Thyroid gland (tissue), 4 donors: ENCODE data around the gene CLEC3B. TPM values are rescaled to one million over a fixed set of nuclear protein-coding genes. Genes with fewer than 3 reads are reported as not detected.
"Not testable (repeated sequence)": the region's sequence is repeated elsewhere in the genome, so short reads cannot be mapped to it uniquely, and the experiment has no call there.

Experiments used
- DNase-seq, 2 donors: peaks; one replicate each; pipeline ENCODE4 v3.0.0-alpha.2; 2019
- H3K27ac ChIP-seq, 3 donors: fragments of 200-600 bp; sonication (generic); 1 replicate in 2 of 3; 2 replicates in 1 of 3; pipeline ENCODE4 v1.5.1; 2016 to 2019; ENCODE audit warnings: mild to moderate bottlenecking in 1 of 3, moderate library complexity in 1 of 3
- H3K27me3 ChIP-seq: fragments of 200-600 bp; sonication (generic); one replicate; pipeline ENCODE4 v1.5.1; 2019
- H3K36me3 ChIP-seq, 2 donors: fragments of 200-600 bp; sonication (generic); one replicate each; pipeline ENCODE4 v1.5.1; 2016 to 2019
- H3K4me1 ChIP-seq, 2 donors: fragments of 200-600 bp; sonication (generic); one replicate each; pipeline ENCODE4 v1.5.1; 2017 to 2019
- H3K4me3 ChIP-seq, 3 donors: fragments of 200-600 bp; sonication (generic); replicated peaks in 1 of 3; 1 replicate in 2 of 3; 2 replicates in 1 of 3; pipeline ENCODE4 v1.5.1; 2016; ENCODE audit warnings: mild to moderate bottlenecking in 1 of 3
- H3K9me3 ChIP-seq: fragments of 200-600 bp; sonication (generic); one replicate; pipeline ENCODE4 v1.5.1; 2017
- POLR2A ChIP-seq, 2 donors: fragments of 450-650 bp; IDR thresholded peaks; one replicate each; pipeline ENCODE4 v1.6.1; 2017; ENCODE audit warnings: antibody characterized with exemption in 2 of 2, mild to moderate bottlenecking in 2 of 2, moderate library complexity in 1 of 2
- WGBS, 2 donors: methylation state at CpG; one replicate each; pipeline ENCODE4 v1.1.5; 2017; 5-methylcytosine and 5-hydroxymethylcytosine counted together
- intact Hi-C: fragments of 100-400 bp; cut with DNase I; formaldehyde crosslinking; loops from one replicate; pipeline ENCODE4 v1.15.1; 2023
- total RNA-seq, 4 donors: library from RNA; depleted of rRNA; stranded (reverse); fragments of >200 nt; gene quantifications; one replicate each; pipeline ENCODE4 v1.2.3, GENCODE V29; 2016
- TF ChIP-seq, protein P1 (sequence below), 6 experiments: fragments of 200-600 bp in 3 of 6; fragments of 450-650 bp in 3 of 6; sonication (generic) in 3 of 6; IDR thresholded peaks; one replicate each; pipeline ENCODE4 v1.5.1; 2016 to 2019; ENCODE audit warnings: antibody characterized with exemption in 6 of 6, mild to moderate bottlenecking in 2 of 6, inconsistent platforms in 1 of 6, moderate library complexity in 1 of 6

CLEC3B gene
- total RNA-seq, 4 donors from 2014 or later = 28.2 to 78.4 (median 32.5) TPM

DNA sequence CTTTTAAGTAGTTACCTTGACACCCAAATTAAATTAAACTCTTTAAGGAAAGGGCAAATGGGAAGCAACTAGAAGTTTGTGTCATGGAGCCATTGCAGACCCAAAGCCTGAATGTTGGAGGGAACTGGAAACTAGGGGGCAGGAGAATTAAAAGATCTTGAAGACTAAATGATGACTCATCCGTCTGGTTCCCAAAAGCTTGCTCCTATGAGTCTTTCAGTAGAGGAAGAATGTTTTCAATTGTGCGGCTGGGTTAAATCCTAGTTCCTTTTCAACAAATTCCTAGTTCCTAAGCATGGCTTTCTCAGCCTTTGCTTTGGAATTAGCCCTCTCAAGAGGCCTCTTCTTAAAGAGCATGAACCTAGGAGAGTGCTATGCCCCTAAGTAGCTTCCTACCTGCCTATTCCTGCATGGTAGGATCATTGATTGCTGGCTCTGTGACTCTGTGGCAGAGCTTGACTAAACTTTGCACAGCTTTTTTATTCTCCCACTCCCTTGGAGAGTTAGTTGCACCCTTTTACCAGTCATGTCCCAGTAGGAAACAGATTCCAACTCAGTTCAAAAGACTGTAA lies 17.7 kb downstream of the CLEC3B start:
- Histone ChIP-seq H3K4me3 (no peak overlapping the region), H3K36me3 (no peaks in the 10 kb centered on the region), H3K27ac (no peak overlapping the region), H3K27me3 (no peaks in the 10 kb centered on the region), H3K4me1 (peaks cover 0 to 4% of the 10 kb centered on the region in 2 donors), H3K9me3 (no peaks in the 10 kb centered on the region)
- TF ChIP-seq, protein P1, sequence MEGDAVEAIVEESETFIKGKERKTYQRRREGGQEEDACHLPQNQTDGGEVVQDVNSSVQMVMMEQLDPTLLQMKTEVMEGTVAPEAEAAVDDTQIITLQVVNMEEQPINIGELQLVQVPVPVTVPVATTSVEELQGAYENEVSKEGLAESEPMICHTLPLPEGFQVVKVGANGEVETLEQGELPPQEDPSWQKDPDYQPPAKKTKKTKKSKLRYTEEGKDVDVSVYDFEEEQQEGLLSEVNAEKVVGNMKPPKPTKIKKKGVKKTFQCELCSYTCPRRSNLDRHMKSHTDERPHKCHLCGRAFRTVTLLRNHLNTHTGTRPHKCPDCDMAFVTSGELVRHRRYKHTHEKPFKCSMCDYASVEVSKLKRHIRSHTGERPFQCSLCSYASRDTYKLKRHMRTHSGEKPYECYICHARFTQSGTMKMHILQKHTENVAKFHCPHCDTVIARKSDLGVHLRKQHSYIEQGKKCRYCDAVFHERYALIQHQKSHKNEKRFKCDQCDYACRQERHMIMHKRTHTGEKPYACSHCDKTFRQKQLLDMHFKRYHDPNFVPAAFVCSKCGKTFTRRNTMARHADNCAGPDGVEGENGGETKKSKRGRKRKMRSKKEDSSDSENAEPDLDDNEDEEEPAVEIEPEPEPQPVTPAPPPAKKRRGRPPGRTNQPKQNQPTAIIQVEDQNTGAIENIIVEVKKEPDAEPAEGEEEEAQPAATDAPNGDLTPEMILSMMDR (IDR thresholded peaks at IDR 0.05) = no peak
- TF ChIP-seq POLR2A (IDR thresholded peaks at IDR 0.05) = no peak
- intact Hi-C loops = no loop called here
- DNase-seq = no peak
- 61 to 78% methylated on average over 2 of the region's 2 CpGs for WGBS, 2 donors

DNA sequence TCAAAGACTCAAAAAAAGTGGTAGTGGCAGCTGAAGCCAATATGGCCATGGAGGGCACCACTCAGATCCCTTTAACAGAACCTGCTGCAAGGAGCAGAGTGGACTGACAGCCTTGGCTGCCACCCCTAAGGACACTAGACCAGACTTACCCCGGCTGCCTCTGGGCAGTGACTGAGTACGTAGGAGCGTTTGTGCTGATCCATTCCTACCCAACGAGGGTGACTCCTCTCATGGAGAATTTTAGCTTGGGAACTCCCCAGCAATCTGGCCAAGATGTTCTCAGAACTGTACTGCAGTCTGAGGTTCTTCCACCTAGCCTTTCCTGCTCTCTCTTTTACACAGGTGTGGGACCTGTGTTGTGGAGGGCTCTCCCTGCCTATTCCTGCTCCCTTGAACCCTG lies 22.1 kb downstream of the CLEC3B start:
- 53 to 63% methylated on average over 4 of the region's 4 CpGs for WGBS, 2 donors
- intact Hi-C loops = no loop called here

DNA sequence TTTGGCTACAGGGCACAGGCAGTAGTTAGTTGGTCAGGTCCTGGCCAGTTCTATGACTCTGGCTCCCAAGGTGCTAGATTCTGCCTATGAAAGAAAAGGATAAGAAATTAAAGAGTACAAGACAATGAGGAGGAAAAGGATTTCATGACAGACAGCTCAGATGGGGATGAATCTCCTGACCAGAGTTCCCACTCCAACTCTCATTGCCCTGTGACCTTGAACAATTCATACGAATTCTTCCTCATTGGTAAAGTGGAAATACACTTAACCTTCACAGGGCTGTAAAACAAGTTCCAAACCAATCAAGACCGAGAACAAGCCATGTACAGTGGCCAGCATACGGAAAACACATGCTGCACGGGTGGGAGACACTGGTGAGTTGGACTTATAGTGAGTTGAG lies 23.7 kb downstream of the CLEC3B start:
- Histone ChIP-seq H3K4me3 (no peak overlapping the region), H3K9me3 (no peaks in the 10 kb centered on the region), H3K27ac (no peak overlapping the region), H3K27me3 (no peaks in the 10 kb centered on the region), H3K4me1 (no peaks in the 10 kb centered on the region), H3K36me3 (no peaks in the 10 kb centered on the region)
- WGBS, 2 donors = 82 to 83% methylated on average over 4 of the region's 4 CpGs
- DNase-seq = no peak
- TF ChIP-seq, protein P1 (IDR thresholded peaks at IDR 0.05) = no peak
- no peak for TF ChIP-seq POLR2A (IDR thresholded peaks at IDR 0.05)
- intact Hi-C loops = no loop called here

More for the DNA sequence above, 22.1 kb downstream of the CLEC3B start:
- no peaks in the 10 kb centered on the region for H3K9me3 ChIP-seq
- H3K27me3 ChIP-seq = no peaks in the 10 kb centered on the region
- TF ChIP-seq, protein P1 (IDR thresholded peaks at IDR 0.05) = no peak
- TF ChIP-seq POLR2A (IDR thresholded peaks at IDR 0.05) = no peak
- no peaks in the 10 kb centered on the region for H3K36me3 ChIP-seq
- H3K4me3 ChIP-seq = no peak overlapping the region
- no peaks in the 10 kb centered on the region for H3K4me1 ChIP-seq
- H3K27ac ChIP-seq = no peak overlapping the region
- no peak for DNase-seq

DNA sequence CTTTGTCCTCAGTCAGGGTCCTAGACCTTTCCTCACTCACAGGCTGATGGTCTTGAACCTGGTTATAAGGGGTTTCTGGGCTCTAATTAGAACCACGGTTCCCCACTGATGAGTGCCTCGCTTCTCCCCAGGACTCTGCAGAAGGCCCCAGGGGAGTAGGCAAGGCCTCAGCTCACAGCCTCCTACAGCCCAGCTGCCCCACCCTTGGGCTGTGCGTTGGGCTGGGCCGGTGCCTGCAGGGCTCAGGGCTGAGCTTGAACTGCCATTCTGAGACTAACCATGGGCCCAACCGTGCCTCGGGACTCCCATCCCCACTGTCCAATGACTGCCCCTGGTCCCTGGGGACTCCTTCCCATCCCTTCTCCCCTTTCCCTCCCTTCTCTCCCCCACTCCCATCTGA lies 25.6 kb downstream of the CLEC3B start:
- intact Hi-C loops = no loop called here
- Histone ChIP-seq H3K9me3 (no peaks in the 10 kb centered on the region), H3K4me1 (peaks cover 0 to 5% of the 10 kb centered on the region in 2 donors), H3K4me3 (no peak overlapping the region), H3K27ac (no peak overlapping the region), H3K27me3 (no peaks in the 10 kb centered on the region), H3K36me3 (no peaks in the 10 kb centered on the region)
- 78 to 92% methylated on average over 2 to 6 of the region's 6 CpGs for WGBS, 2 donors
- DNase-seq = no peak
- no peak for TF ChIP-seq POLR2A (IDR thresholded peaks at IDR 0.05)
- TF ChIP-seq, protein P1 (IDR thresholded peaks at IDR 0.05) = no peak

DNA sequence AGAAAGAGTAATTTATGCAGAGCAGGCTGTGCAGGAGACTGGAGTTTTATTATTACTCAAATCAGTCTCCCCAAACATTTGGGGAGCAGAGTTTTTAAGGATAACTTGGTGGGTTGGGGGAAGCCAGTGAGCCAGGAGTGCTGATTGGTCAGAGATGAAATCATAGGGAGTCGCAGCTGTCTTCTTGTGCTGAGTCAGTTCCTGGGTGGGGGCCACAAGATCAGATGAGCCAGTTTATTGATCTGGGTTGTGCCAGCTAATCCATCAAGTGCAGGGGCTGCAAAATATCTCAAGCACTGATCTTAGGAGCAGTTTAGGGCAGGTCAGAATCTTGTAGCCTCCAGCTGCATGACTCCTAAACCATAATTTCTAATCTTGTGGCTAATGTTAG lies 27.7 kb downstream of the CLEC3B start:
- DNase-seq, H3K36me3 ChIP-seq, H3K4me3 ChIP-seq, intact Hi-C loops, H3K9me3 ChIP-seq, H3K27me3 ChIP-seq, H3K27ac ChIP-seq: not testable (repeated sequence)
- WGBS, 2 donors = 65 to 71% methylated on average over 1 of the region's 1 CpG
- peaks cover 0 to 13% of the 10 kb centered on the region in 2 donors for H3K4me1 ChIP-seq
